HepG2 (cell line): ENCODE results near the gene C6orf132. TPM values are rescaled to one million over a fixed set of nuclear protein-coding genes. Genes with fewer than 3 reads are reported as not detected.

Source experiments
- ARID2 ChIP-seq: sonication (generic); formaldehyde crosslinking; IDR thresholded peaks from 2 replicates; pipeline ENCODE4 v1.8.1; 2022; ENCODE audit warnings: mild to moderate bottlenecking, missing genetic modification reagents, borderline replicate concordance
- DMAP1 ChIP-seq: IDR thresholded peaks from 2 replicates; pipeline ENCODE4 v1.6.1; 2016
- NFE2 ChIP-seq: sonication (generic); formaldehyde crosslinking; IDR thresholded peaks from 2 replicates; pipeline ENCODE4 v1.4.0; 2020; ENCODE audit warnings: missing genetic modification reagents
- NFRKB ChIP-seq: fragments of 450-650 bp; IDR thresholded peaks from 2 replicates; pipeline ENCODE4 v1.6.1; 2017
- NONO ChIP-seq, 2 experiments: fragments of 450-650 bp in 1 of 2; sonication (generic) in 1 of 2; formaldehyde crosslinking in 1 of 2; IDR thresholded peaks in 1 of 2; conservative IDR thresholded peaks in 1 of 2; 2 replicates each; pipeline versions ENCODE4 v1.6.1 to v1.8.0; 2017 to 2022; ENCODE audit warnings: mild to moderate bottlenecking in 1 of 2, missing genetic modification reagents in 1 of 2, moderate library complexity in 1 of 2
- NPAS2 ChIP-seq: sonication (generic); formaldehyde crosslinking; IDR thresholded peaks from 2 replicates; pipeline ENCODE4 v1.8.0; 2022; ENCODE audit warnings: mild to moderate bottlenecking, missing genetic modification reagents, borderline replicate concordance
- NRL ChIP-seq: sonication (generic); formaldehyde crosslinking; IDR thresholded peaks from 2 replicates; pipeline ENCODE4 v1.5.0; 2020; ENCODE audit warnings: missing genetic modification reagents, mild to moderate bottlenecking, moderate library complexity, borderline replicate concordance
- REPIN1 ChIP-seq: sonication (generic); formaldehyde crosslinking; IDR thresholded peaks from 2 replicates; pipeline ENCODE4 v1.8.0; 2022; ENCODE audit warnings: missing genetic modification reagents, low read depth, mild to moderate bottlenecking, borderline replicate concordance
- THYN1 ChIP-seq: sonication (generic); formaldehyde crosslinking; IDR thresholded peaks from 2 replicates; pipeline ENCODE4 v1.8.1; 2023; ENCODE audit warnings: low read depth, mild to moderate bottlenecking, moderate library complexity, missing genetic modification reagents, borderline replicate concordance
- ZFX ChIP-seq: sonication (generic); formaldehyde crosslinking; IDR thresholded peaks from 2 replicates; pipeline ENCODE4 v1.4.0; 2020; ENCODE audit warnings: mild to moderate bottlenecking, low read depth, missing genetic modification reagents, moderate library complexity
- ZNF224 ChIP-seq: sonication (generic); formaldehyde crosslinking; IDR thresholded peaks from 2 replicates; pipeline ENCODE4 v1.5.0; 2020; ENCODE audit warnings: mild to moderate bottlenecking, missing genetic modification reagents
- ZNF737 ChIP-seq: sonication (generic); formaldehyde crosslinking; IDR thresholded peaks from 2 replicates; pipeline ENCODE4 v1.5.0; 2020; ENCODE audit warnings: missing genetic modification reagents, mild to moderate bottlenecking, borderline replicate concordance
- ZNF782 ChIP-seq: sonication (generic); formaldehyde crosslinking; IDR thresholded peaks from 2 replicates; pipeline ENCODE4 v1.4.0; 2020; ENCODE audit warnings: missing genetic modification reagents, mild to moderate bottlenecking, borderline replicate concordance
- ZNF891 ChIP-seq: sonication (generic); formaldehyde crosslinking; IDR thresholded peaks from 2 replicates; pipeline ENCODE4 v1.5.0; 2020; ENCODE audit warnings: mild to moderate bottlenecking, missing genetic modification reagents
- polyA plus RNA-seq, 8 experiments: library from polyadenylated mRNA; depleted of rRNA in 3 of 8; stranded (reverse) in 7 of 8; unstranded in 1 of 8; fragments of >200 nt; fragmentation: Illumina TruSeq in 4 of 8; extraction: Trizol in 4 of 8; gene quantifications; 2 replicates each; pipeline versions ENCODE4 v1.2.1 to v1.2.3, GENCODE V29; 2011 to 2016; ENCODE audit warnings: low read depth in 4 of 8, missing spikeins in 1 of 8, mixed read lengths in 1 of 8; ENCODE audit not compliant: insufficient read depth in 1 of 8
- total RNA-seq, 5 experiments: library from RNA; depleted of rRNA; stranded (reverse); fragments of >200 nt; fragmentation: Illumina TruSeq; extraction: Trizol; gene quantifications; 2 replicates each; pipeline ENCODE4 v1.2.3, GENCODE V29; 2016; ENCODE audit warnings: low read depth in 1 of 5
- TF ChIP-seq, protein P1 (sequence below): sonication (generic); formaldehyde crosslinking; IDR thresholded peaks from 2 replicates; pipeline ENCODE4 v1.5.1; 2020; ENCODE audit warnings: mild to moderate bottlenecking, missing genetic modification reagents, moderate library complexity
- TF ChIP-seq, protein P2 (sequence below): sonication (generic); formaldehyde crosslinking; IDR thresholded peaks from 2 replicates; pipeline ENCODE4 v1.8.1; 2023; ENCODE audit warnings: mild to moderate bottlenecking, moderate library complexity, missing genetic modification reagents
- TF ChIP-seq, protein P3 (sequence below): sonication (generic); formaldehyde crosslinking; IDR thresholded peaks from 2 replicates; pipeline ENCODE4 v1.8.0; 2022; ENCODE audit warnings: mild to moderate bottlenecking, missing genetic modification reagents, borderline replicate concordance
- TF ChIP-seq, protein P4 (sequence below): sonication (generic); formaldehyde crosslinking; IDR thresholded peaks from 2 replicates; pipeline ENCODE4 v1.5.0; 2020; ENCODE audit warnings: missing genetic modification reagents, mild to moderate bottlenecking, borderline replicate concordance

C6orf132 gene
- total and polyA plus RNA-seq, 2 of the 13 experiments (the other 11 are each of a cell fraction or from before 2014, with no cell fraction given), result 0.78 to 3.0 TPM

DNA sequence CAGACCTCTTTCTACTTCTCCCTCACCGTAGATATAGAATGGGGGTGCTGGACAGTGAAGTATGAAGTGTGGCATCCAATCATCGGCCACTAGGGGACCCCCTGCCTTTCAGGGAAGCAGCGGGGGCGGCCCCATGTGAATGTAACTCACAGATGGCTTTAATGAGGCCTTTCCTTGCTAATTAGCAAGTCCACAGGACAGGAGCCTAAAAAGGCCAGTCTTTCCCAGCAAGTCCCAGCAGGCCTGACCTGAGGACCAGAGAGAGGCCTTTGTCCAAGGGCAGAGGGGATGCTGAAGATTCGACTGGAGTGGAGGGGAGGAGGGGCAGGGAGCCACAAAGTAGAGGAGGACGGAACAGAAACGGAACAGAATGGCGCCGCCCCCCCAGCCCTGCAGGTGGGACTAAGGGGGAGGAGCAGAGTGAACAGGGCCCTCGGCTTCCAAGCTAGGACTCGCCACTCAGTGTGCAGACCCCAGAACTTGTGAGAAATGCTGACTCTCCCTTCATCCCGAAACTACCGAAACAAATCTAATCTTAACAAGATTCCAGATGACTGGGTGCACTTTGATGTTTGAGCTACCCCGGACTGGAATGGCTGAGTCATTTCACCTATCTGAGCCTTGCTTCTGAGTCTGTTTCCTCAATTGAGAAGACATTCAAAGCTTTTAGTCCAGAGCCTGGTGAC is 5.8 kb downstream of the C6orf132 start (continued):
- TF ChIP-seq, protein P1, sequence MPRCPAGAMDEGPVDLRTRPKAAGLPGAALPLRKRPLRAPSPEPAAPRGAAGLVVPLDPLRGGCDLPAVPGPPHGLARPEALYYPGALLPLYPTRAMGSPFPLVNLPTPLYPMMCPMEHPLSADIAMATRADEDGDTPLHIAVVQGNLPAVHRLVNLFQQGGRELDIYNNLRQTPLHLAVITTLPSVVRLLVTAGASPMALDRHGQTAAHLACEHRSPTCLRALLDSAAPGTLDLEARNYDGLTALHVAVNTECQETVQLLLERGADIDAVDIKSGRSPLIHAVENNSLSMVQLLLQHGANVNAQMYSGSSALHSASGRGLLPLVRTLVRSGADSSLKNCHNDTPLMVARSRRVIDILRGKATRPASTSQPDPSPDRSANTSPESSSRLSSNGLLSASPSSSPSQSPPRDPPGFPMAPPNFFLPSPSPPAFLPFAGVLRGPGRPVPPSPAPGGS, result 0 out of 2 replicates have a peak, but pooled peaks have one; percentile 17
- TF ChIP-seq, protein P2, sequence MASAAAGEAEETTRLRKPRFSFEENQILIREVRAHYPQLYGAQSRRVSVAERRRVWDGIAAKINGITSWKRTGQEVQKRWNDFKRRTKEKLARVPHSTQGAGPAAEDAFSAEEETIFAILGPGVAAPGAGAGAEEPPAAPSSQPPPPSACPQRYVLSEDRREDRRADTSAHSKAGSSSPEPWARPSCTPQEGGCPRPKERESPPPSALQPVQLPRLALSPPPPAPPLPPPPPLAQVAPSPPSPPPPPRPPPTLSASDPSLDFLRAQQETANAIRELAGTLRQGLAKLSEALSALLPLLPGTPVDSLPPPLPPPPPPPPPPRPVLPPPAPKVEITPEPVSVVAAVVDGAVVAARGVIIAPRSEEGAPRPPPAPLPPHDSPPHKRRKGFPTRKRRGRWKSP (CRISPR knock-in tag), result peak; percentile 69; the same call in 1 of the 2 replicates
- TF ChIP-seq NPAS2 (no peak), NFRKB (no peak), ZNF737 (CRISPR knock-in tag) (no peak), ZNF224 (CRISPR knock-in tag) (0 out of 2 replicates have a peak, but pooled peaks have one; percentile 44), NRL (CRISPR knock-in tag) (peak; percentile 72; the same call in 1 of the 2 replicates), NONO (IDR thresholded peaks at IDR 0.05) (no peak), NONO (CRISPR knock-in tag; conservative IDR thresholded peaks at IDR 0.05) (0 out of 2 replicates have a peak, but pooled peaks have one; percentile 28), REPIN1 (CRISPR knock-in tag) (no peak; the same call in 1 of the 2 replicates), NFE2 (CRISPR knock-in tag) (peak; percentile 72), THYN1 (peak; percentile 86; the same call in 1 of the 2 replicates), ZNF782 (CRISPR knock-in tag) (peak; percentile 45; the same call in 1 of the 2 replicates), ZFX (CRISPR knock-in tag) (peak; percentile 80), ZNF891 (CRISPR knock-in tag) (peak; percentile 26; the same call in 1 of the 2 replicates), ARID2 (CRISPR knock-in tag) (peak; percentile 72; the same call in 1 of the 2 replicates), DMAP1 (no peak)
- TF ChIP-seq, protein P3, sequence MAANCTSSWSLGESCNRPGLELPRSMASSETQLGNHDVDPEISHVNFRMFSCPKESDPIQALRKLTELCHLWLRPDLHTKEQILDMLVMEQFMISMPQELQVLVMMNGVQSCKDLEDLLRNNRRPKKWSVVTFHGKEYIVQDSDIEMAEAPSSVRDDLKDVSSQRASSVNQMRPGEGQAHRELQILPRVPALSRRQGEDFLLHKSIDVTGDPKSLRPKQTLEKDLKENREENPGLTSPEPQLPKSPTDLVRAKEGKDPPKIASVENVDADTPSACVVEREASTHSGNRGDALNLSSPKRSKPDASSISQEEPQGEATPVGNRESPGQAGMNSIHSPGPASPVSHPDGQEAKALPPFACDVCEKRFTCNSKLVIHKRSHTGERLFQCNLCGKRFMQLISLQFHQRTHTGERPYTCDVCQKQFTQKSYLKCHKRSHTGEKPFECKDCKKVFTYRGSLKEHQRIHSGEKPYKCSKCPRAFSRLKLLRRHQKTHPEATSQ (CRISPR knock-in tag), result peak; percentile 34; the same call in 1 of the 2 replicates
- TF ChIP-seq, protein P4, sequence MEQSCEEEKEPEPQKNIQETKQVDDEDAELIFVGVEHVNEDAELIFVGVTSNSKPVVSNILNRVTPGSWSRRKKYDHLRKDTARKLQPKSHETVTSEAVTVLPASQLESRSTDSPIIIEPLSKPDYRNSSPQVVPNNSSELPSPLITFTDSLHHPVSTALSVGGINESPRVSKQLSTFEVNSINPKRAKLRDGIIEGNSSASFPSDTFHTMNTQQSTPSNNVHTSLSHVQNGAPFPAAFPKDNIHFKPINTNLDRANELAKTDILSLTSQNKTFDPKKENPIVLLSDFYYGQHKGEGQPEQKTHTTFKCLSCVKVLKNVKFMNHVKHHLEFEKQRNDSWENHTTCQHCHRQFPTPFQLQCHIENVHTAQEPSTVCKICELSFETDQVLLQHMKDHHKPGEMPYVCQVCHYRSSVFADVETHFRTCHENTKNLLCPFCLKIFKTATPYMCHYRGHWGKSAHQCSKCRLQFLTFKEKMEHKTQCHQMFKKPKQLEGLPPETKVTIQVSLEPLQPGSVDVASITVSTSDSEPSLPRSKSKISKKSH (CRISPR knock-in tag), result peak; percentile 23; the same call in 1 of the 2 replicates
